Measurements from ENCODE around the gene TARS3. TPM values are rescaled to one million over a fixed set of nuclear protein-coding genes. Genes with fewer than 3 reads are reported as not detected.
A peak's percentile ranks its signal among the peaks of the same experiment; 100 is the strongest.

Gene TARS3
- total RNA-seq, 4 donors from 2014 or later = 6.2 to 11.3 (median 9.6) TPM

DNA sequence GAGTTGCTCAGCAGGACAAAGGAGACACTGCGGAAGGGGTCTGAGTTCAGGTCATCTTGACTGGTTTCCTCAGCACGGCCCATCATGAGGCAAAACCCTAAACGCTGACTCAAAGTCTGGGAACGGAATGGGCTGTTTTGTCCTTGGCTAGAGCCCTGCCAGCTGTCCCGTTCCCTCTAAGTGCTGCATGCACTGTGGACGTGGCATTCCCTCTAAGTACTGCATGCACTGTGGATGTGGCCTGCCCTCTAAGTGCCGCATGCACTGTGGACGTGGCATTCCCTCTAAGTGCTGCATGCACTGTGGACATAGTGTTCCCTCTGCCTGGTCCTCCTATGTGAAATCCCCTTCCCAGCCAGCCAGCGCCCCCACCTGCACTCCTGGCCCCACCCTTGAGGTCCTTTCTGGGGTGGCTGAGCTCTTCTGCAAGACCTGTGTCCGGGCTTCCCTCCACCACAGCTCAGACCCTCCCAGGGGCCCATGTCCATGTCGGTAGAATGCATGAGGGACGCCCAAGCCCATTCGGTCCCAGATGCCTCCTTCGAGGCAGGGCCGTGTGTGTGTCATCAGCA is 108.8 kb downstream of the TARS3 start:
- 43 to 50% methylated on average over 14 to 15 of the region's 15 CpGs for WGBS, 2 donors
- intact Hi-C loops (cut with DNase I; ENCODE audit: low total_unique reads) = no loop called here
- no peak for DNase-seq (ENCODE audit: low spot score in 2 of 2)
- H3K4me3 ChIP-seq (ENCODE audit: low read depth, poor library complexity, severe bottlenecking) = no peak overlapping the region
- no peak for TF ChIP-seq CTCF (IDR thresholded peaks at IDR 0.05)
- TF ChIP-seq POLR2A (IDR thresholded peaks at IDR 0.05) = no peak

GRCh38 chr15:101614761-101615160 is 109.5 kb downstream of the TARS3 start:
- TF ChIP-seq POLR2A (IDR thresholded peaks at IDR 0.05) = no peak
- intact Hi-C loops (cut with DNase I; ENCODE audit: low total_unique reads) = no loop called here
- no peak for DNase-seq (ENCODE audit: low spot score in 2 of 2)
- H3K4me3 ChIP-seq (ENCODE audit: low read depth, poor library complexity, severe bottlenecking) = no peak overlapping the region
- 87 to 89% methylated on average over 11 of the region's 11 CpGs for WGBS, 2 donors

GRCh38 chr15:101614001-101614585 is 110.2 kb downstream of the TARS3 start:
- intact Hi-C loops (cut with DNase I; ENCODE audit: low total_unique reads) = no loop called here
- H3K4me3 ChIP-seq (ENCODE audit: low read depth, poor library complexity, severe bottlenecking) = no peak overlapping the region
- TF ChIP-seq CTCF (IDR thresholded peaks at IDR 0.05) (no peak), POLR2A (IDR thresholded peaks at IDR 0.05) (no peak)
- no peak for DNase-seq (ENCODE audit: low spot score in 2 of 2)
- WGBS, 2 donors = 63 to 71% methylated on average over 14 of the region's 14 CpGs

DNA sequence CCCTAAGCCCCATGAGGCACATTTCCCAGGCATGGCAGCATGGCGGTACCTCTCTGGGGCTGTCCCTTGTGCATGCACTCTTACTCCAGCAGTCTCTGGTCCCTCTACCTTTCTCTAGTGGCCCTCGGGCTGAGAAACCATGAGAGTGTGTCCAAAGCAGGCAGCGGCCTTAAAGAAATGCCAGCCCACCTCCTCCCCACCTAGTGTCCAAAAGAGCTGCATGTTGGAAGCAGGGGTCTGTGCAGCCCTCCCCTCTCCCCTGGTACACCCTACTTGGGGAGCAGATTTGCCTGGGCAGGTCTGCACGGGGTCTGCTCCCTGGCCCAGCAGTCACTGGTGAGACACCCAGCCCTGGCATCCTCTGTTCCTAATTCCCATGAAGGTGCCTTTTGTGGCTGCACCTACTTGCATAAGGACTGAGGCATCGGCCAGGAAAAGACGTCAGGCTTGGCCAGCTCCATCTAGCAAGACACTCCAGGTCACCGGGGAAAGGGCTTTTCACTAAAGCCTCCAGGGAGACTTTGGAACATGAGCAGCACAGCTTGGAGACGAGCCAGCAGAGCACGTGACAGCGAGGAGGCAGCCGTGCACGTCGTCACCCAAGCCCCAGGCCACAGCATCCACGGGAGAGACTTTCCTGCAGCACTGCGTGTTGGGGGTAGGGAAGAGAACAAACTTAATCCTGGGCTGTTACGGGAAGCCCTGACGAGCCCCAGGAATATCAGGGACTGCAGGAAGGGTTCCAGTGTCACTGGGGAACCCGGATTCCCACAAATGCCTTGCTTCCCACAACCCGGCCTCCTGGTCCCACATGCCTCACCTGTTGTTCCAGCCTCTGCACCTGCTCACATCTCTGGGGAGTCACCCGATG is 110.9 kb downstream of the TARS3 start:
- TF ChIP-seq POLR2A (IDR thresholded peaks at IDR 0.05) = no peak
- no peak for TF ChIP-seq CTCF (IDR thresholded peaks at IDR 0.05)
- no peak overlapping the region for H3K4me3 ChIP-seq (ENCODE audit: low read depth, poor library complexity, severe bottlenecking)
- DNase-seq (ENCODE audit: low spot score in 2 of 2) = peak in 1 of 2 donors; percentile 47
- 35 to 42% methylated on average over 16 to 20 of the region's 20 CpGs for WGBS, 2 donors
- intact Hi-C loops (cut with DNase I; ENCODE audit: low total_unique reads) = no loop called here

DNA sequence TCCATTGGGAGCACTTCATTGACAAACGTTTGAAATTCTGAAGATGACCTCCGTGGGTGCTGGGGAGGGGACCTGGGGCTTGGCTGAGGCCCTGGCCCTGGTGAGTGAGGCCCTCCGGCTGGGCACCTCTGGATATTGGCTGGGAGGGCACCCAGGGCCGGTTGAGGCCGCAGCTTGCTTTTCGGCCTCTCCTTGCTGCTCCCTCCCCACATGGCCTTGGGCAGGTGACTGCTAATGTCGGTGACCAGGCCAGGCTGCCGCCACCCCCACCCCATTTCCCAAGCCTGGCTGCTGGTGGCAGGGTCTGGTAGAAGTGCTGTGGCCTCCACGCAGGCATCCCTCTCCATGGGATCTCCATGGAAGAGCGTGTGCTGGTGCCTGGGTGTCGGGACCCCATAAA is 111.6 kb downstream of the TARS3 start:
- H3K4me3 ChIP-seq (ENCODE audit: low read depth, poor library complexity, severe bottlenecking) = no peak overlapping the region
- WGBS, 2 donors = 88 to 90% methylated on average over 2 to 11 of the region's 11 CpGs
- no peak for DNase-seq (ENCODE audit: low spot score in 2 of 2)
- no peak for TF ChIP-seq POLR2A (IDR thresholded peaks at IDR 0.05)
- intact Hi-C loops (cut with DNase I; ENCODE audit: low total_unique reads) = no loop called here

DNA sequence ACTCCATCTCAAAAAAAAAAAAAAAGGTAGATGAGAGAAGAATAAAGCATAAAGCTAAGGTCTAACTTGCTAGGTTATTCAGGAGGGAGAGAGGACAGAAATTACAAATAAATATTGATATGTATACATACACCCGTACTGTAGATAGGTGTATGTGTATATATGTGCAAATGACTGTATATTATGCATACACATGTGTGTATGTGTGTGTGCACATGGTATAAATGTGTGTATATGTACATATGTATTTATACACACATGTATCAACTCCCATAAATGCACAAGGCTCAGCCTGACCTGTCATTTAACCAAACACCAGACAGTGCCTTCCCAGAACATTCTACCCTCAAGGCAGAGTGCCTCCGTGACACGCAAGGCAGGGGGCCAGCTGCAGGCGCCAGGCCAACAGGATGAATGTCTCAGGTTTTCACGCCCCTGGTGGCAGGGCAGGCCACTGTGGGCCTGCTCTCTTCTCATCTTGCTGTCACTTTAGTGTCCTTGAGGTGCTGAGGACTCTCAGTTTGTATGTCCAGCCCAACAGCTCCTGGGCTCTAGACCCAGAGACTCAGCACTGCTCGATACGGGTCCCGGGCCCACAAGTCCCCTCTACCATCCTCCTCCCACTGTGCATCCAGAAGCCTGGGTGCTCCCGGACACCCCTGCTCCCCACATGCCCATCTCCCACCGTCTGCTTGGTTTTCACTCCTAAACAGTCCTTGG is 112.5 kb downstream of the TARS3 start:
- 78 to 87% methylated on average over 10 of the region's 10 CpGs for WGBS, 2 donors
- no peak overlapping the region for H3K4me3 ChIP-seq (ENCODE audit: low read depth, poor library complexity, severe bottlenecking)
- no peak for DNase-seq (ENCODE audit: low spot score in 2 of 2)
- TF ChIP-seq POLR2A (IDR thresholded peaks at IDR 0.05) (no peak), CTCF (IDR thresholded peaks at IDR 0.05) (no peak)
- intact Hi-C loops (cut with DNase I; ENCODE audit: low total_unique reads) = no loop called here
